Neural crest cell (in vitro differentiated cells): ENCODE results near the gene SHISAL1. TPM values are rescaled to one million over a fixed set of nuclear protein-coding genes. Genes with fewer than 3 reads are reported as not detected.

Experiments
- DNase-seq: peaks from one replicate; pipeline ENCODE4 v3.0.0; 2021; ENCODE audit warnings: low read depth, mixed read lengths, low spot score
- H3K27ac Mint-ChIP-seq: one replicate; pipeline ENCODE4 v1.8.0; 2021; ENCODE audit warnings: mild to moderate bottlenecking, mixed read lengths; ENCODE audit not compliant: unreplicated experiment
- H3K27me3 Mint-ChIP-seq: 2 replicates; pipeline ENCODE4 v1.8.0; 2021; ENCODE audit warnings: low read depth, mild to moderate bottlenecking, mixed read lengths
- H3K36me3 Mint-ChIP-seq: 2 replicates; pipeline ENCODE4 v1.8.0; 2021; ENCODE audit warnings: low read depth, mild to moderate bottlenecking, mixed read lengths
- H3K4me1 Mint-ChIP-seq: 2 replicates; pipeline ENCODE4 v1.8.0; 2021; ENCODE audit warnings: mixed read lengths
- H3K4me3 Mint-ChIP-seq: one replicate; pipeline ENCODE4 v1.8.0; 2021; ENCODE audit warnings: mild to moderate bottlenecking, mixed read lengths
- H3K9me3 Mint-ChIP-seq: 2 replicates; pipeline ENCODE4 v1.8.0; 2021; ENCODE audit warnings: mixed read lengths
- CTCF ChIP-seq: fragments of 200-600 bp; sonication (generic); conservative IDR thresholded peaks from 2 replicates; pipeline ENCODE4 v1.5.0; 2021; ENCODE audit warnings: antibody characterized with exemption, mild to moderate bottlenecking
- total RNA-seq: library from RNA; stranded (reverse); gene quantifications from 2 replicates; pipeline ENCODE4 v1.2.1, GENCODE V29; 2021

The SHISAL1 gene
- total RNA-seq, 1 donor from 2014 or later = 4.2 TPM

DNA sequence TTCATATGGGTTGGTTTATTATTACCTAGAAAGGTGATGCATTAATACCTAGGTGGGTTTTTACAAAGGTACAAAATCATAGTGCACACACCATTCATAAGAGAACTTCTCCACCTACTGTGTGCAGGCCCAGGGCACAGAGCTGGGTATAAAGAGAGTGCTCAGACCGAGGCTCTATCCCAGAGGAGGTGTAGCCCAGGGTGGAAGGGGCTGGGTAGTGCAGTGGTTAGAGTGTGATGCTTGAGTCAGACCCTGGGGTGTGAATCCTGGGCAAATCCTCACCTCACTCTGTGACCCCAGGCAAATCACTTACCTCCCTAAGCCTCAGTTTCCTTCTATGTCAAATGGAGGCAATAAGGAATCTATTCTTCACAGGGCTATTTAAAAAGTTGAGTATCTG lies 99.8 kb downstream of the SHISAL1 start:
- Mint-ChIP-seq H3K4me1 (no peaks in the 10 kb centered on the region), H3K27ac (no peak overlapping the region), H3K36me3 (no peaks in the 10 kb centered on the region), H3K9me3 (peaks cover 7% of the 10 kb centered on the region), H3K4me3 (no peak overlapping the region), H3K27me3 (peaks cover 12% of the 10 kb centered on the region)
- no peak for TF ChIP-seq CTCF
- no peak for DNase-seq

DNA sequence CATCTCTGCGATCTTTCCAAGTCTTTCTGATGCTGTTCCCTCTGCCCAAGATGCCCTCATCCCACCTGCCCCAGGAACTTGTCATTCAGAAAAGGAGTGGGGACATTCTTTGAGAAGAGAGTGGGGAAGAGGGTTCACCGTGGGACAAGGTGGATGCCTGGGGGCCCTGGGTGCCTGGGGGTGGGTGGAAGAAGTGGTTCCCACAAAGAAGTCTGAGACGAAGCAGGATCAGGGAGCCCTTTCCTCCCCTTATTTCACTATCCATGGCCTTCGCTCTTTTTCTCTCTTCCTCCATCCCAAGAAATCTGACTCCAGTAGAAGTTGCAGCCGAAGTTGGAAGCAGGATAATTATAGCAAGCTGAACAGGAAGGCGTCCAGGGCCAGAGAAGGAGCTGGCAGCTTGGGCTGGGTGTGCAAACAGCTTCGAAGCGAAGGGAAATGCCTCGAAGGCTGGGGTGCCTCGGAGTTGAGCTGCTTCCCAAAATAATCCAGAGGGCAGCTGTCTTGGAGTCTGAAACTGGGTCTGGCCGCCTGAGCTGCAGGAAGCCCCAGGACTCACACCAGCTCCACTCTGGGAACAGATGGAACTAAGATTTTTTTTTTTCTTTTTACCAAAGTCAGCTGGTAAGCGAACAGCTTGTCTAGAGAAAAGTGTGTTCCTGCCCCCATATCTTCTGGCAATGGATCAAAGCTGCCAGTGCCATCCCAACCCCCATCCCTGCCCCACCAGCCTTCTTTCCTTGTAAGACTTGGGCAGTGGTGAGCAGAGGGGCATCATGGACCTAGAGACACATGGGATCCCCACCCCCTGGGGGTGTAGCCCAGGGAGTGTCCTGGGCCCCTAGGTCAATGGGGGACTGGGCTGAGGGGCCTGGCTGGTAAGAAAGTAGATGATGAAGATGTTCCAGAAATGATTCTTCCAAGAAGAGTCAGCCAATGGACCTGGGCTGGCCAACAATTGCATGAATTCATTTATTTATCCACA lies 100.5 kb downstream of the SHISAL1 start:
- Mint-ChIP-seq H3K9me3 (peaks cover 7% of the 10 kb centered on the region), H3K36me3 (no peaks in the 10 kb centered on the region), H3K4me3 (no peak overlapping the region), H3K27ac (no peak overlapping the region), H3K4me1 (no peaks in the 10 kb centered on the region), H3K27me3 (peaks cover 12% of the 10 kb centered on the region)
- no peak for DNase-seq
- no peak for TF ChIP-seq CTCF

GRCh38 chr22:44211256-44211945 lies 101.3 kb downstream of the SHISAL1 start:
- Mint-ChIP-seq H3K4me3 (no peak overlapping the region), H3K36me3 (no peaks in the 10 kb centered on the region), H3K9me3 (peaks cover 7% of the 10 kb centered on the region), H3K27me3 (peaks cover 12% of the 10 kb centered on the region), H3K4me1 (no peaks in the 10 kb centered on the region), H3K27ac (no peak overlapping the region)
- no peak for TF ChIP-seq CTCF
- no peak for DNase-seq

- Mint-ChIP-seq H3K9me3 (peaks cover 7% of the 10 kb centered on the region), H3K4me3 (no peak overlapping the region), H3K27ac (no peak overlapping the region), H3K27me3 (peaks cover 12% of the 10 kb centered on the region), H3K36me3 (no peaks in the 10 kb centered on the region), H3K4me1 (no peaks in the 10 kb centered on the region)
- DNase-seq = no peak
- TF ChIP-seq CTCF = no peak
These were observed 102.0 kb downstream of the SHISAL1 start for GRCh38 chr22:44210722-44211121.

- Mint-ChIP-seq H3K4me1 (no peaks in the 10 kb centered on the region), H3K27me3 (peaks cover 12% of the 10 kb centered on the region), H3K27ac (no peak overlapping the region), H3K36me3 (no peaks in the 10 kb centered on the region), H3K4me3 (no peak overlapping the region), H3K9me3 (peaks cover 7% of the 10 kb centered on the region)
- no peak for TF ChIP-seq CTCF
- no peak for DNase-seq
These were observed 103.4 kb downstream of the SHISAL1 start for GRCh38 chr22:44209343-44209742.
